Mammary epithelial cell (primary cell): ENCODE data around the gene DDAH1.

Experiments used
- EZH2 ChIP-seq: IDR thresholded peaks from 2 replicates; pipeline ENCODE4 v1.6.1; 2012; ENCODE audit warnings: low read length, inconsistent platforms, borderline replicate concordance
- TF ChIP-seq, protein P1 (sequence below), 2 donors: IDR thresholded peaks in 1 of 2; conservative IDR thresholded peaks in 1 of 2; 2 replicates each; pipeline ENCODE4 v1.5.1; 2011 to 2012; ENCODE audit warnings: inconsistent platforms in 2 of 2, low read length in 2 of 2, mild to moderate bottlenecking in 2 of 2, control low read depth in 1 of 2, low read depth in 1 of 2; ENCODE audit not compliant: insufficient read depth in 1 of 2; ENCODE audit errors: extremely low read depth in 1 of 2

DNA sequence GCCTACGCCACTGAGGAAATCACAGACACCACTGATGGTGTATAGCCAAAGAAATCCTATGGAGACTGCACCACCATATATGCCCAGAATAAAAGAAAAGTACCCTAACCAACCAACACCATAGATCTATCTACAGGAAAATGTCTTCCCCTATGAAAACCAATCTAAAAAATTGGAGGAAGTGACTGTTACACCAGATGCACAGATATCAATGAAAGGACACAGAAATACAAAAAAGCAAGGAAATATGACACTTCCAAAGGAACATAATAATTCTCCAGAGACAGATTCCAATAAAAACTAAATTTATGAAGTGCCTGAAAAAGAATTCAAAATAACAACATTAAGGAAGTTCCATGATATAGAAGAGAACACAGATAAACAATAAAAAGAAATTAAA lies 131.8 kb downstream of the DDAH1 start:
- TF ChIP-seq, protein P1, sequence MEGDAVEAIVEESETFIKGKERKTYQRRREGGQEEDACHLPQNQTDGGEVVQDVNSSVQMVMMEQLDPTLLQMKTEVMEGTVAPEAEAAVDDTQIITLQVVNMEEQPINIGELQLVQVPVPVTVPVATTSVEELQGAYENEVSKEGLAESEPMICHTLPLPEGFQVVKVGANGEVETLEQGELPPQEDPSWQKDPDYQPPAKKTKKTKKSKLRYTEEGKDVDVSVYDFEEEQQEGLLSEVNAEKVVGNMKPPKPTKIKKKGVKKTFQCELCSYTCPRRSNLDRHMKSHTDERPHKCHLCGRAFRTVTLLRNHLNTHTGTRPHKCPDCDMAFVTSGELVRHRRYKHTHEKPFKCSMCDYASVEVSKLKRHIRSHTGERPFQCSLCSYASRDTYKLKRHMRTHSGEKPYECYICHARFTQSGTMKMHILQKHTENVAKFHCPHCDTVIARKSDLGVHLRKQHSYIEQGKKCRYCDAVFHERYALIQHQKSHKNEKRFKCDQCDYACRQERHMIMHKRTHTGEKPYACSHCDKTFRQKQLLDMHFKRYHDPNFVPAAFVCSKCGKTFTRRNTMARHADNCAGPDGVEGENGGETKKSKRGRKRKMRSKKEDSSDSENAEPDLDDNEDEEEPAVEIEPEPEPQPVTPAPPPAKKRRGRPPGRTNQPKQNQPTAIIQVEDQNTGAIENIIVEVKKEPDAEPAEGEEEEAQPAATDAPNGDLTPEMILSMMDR (conservative IDR thresholded peaks at IDR 0.05 in 1 of 2, IDR thresholded peaks at IDR 0.05 in 1 of 2; ENCODE audit: extremely low read depth in 1 of 2, insufficient read depth in 1 of 2, low read depth in 1 of 2, low read length in 2 of 2) = no peak
- TF ChIP-seq EZH2 = no peak
